HG03045 (cell line): ENCODE data around the gene SLC22A24.
"Not testable (repeated sequence)": the region's sequence is repeated elsewhere in the genome, so short reads cannot be mapped to it uniquely, and the experiment has no call there.

Experiments used
- ATAC-seq: cut with Tn5 transposase; IDR thresholded peaks from one replicate; pipeline ENCODE4 v1.9.1; 2021; ENCODE audit warnings: mild to moderate bottlenecking, moderate library complexity; ENCODE audit not compliant: unreplicated experiment

The SLC22A24 gene, protein sequence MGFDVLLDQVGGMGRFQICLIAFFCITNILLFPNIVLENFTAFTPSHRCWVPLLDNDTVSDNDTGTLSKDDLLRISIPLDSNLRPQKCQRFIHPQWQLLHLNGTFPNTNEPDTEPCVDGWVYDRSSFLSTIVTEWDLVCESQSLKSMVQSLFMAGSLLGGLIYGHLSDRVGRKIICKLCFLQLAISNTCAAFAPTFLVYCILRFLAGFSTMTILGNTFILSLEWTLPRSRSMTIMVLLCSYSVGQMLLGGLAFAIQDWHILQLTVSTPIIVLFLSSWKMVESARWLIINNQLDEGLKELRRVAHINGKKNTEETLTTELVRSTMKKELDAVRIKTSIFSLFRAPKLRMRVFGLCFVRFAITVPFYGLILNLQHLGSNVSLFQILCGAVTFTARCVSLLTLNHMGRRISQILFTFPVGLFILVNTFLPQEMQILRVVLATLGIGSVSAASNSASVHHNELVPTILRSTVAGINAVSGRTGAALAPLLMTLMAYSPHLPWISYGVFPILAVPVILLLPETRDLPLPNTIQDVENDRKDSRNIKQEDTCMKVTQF

GRCh38 chr11:63144121-63144520, at the start of gene SLC22A24:
Gene SLC22A24 (minus strand): TSS chr11:63144221. CDS start chr11:63143779, 442 bp downstream.
- ATAC-seq: no peak

GRCh38 chr11:63180536-63180935, 36.5 kb upstream of the SLC22A24 start:
- ATAC-seq: no peak

DNA sequence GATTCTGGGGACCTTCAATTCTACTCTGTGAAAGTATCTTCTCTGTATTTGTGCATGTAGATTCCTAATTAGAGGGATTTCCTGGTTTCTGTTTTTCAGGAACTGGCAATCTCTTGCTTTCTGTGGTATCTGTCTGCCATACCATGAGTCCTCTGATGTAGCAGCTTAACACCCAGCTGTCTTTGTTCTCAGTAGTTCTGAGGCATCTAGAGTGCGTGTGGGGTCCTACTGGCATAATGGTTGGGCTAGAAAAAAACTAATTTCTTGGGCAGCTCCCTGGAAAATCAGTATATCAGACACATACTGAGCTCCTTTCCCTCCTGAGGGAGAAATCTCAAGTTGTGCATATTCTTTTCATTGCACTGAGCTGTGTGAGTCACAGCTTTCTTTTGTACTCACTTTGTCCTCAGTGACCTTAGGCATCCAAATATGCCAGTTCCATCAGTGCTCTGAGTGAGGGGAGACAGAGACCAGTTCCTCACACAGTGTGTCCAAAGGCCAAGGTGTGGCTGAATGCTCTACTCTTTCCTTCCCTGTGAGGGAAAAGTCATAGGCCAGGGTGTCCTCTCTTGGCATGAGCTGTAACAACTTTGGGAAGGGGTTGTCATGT, 35.5 kb upstream of the SLC22A24 start:
- no peak for ATAC-seq

GRCh38 chr11:63177872-63178271, 33.9 kb upstream of the SLC22A24 start:
- no peak for ATAC-seq

GRCh38 chr11:63165706-63166310, 21.8 kb upstream of the SLC22A24 start:
- ATAC-seq: no peak

GRCh38 chr11:63155794-63156193, 11.8 kb upstream of the SLC22A24 start:
- no peak for ATAC-seq

- ATAC-seq: no peak
Observed at GRCh38 chr11:63146581-63146980, 2.6 kb upstream of the SLC22A24 start.

- ATAC-seq: no peak
Observed at GRCh38 chr11:63142459-63142858, 1.6 kb downstream of the SLC22A24 start.

DNA sequence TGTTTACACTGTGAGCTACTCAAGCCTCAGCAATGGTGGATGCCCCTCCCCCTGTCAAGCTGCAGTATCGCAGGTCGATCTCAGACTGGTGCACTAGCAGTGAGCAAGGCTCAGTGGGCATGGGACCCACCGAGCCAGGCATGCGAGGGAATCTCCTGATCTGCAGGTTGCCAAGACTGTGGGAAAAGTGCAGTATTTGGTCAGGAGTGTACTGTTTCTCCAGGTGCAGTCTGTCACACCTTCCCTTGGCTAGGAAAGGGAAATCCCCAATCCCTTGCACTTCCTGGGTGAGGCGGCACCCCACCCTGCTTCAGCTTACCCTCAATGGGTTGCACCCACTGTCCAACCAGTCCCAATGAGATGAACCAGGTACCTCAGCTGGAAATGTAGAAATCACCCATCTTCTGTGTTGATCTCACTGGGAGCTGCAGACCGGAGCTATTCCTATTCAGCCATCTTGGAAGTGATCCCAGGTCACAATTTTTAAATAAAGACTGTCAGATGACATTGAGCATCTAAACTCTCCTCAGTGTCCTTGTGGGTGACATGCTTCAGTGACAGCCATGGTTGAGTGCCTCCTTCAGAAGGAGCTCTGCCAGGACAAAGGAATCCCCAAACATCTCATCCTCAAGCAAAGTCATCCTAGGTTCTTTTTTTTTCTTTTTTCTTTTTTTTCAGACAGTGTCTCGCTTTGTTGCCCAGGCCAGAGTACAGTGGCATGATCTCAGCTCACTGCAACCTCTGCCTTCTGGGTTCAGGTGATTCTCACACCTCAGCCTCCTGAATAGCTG, 10.8 kb downstream of the SLC22A24 start:
- no peak for ATAC-seq

DNA sequence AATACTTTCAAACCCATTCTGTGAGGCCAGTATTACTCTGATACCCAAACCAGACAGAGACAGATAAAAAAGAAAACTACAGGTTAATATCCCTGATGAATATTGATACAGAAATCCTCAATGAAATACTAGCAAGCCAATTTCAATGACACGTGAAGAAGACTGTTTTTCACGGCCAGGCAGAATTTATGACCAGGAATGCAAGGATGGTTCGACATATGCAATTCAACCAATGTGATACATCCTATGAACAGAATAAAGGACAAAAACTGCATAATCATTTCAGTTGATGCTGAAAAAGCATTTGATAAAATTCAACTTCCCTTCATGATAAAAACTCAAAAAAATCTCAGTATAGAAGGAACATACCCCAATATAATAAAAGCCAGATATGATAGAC, 44.5 kb downstream of the SLC22A24 start:
- no peak for ATAC-seq

GRCh38 chr11:63080682-63081081, 63.3 kb downstream of the SLC22A24 start:
- ATAC-seq: no peak

- not testable (repeated sequence) for ATAC-seq
Observed at GRCh38 chr11:63046203-63046602, 97.8 kb downstream of the SLC22A24 start.

DNA sequence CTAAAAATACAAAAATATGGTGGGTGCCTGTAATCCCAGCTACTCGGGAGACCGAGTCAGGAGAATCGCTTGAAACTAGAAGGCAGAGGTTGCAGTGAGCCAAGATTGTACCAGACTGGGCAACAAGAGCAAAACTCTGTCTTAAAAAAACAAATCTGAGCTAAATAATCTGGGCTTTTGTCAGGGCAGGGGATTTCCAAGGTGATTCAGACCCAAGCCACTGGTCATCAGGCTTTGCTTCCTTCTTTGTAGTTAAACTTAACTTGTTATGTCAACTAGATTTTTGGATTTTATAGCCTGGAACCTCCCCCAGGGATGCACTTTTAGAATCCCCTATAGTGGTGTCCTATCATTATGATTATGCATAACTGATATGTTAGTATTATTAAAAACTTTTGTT, 101.4 kb downstream of the SLC22A24 start:
- ATAC-seq: no peak

GRCh38 chr11:63032457-63032856, 111.6 kb downstream of the SLC22A24 start:
- no peak for ATAC-seq
